ENCODE data around the gene PPP6R2. TPM values are rescaled to one million over a fixed set of nuclear protein-coding genes. Genes with fewer than 3 reads are reported as not detected.

PPP6R2 gene
- total RNA-seq, 1 experiment from 2014 or later: 42.6 TPM

- H3K79me2 ChIP-seq (ENCODE audit: insufficient read depth, low read length): no peaks in the 10 kb centered on the region; the same call in 1 of the 2 replicates
- Mint-ChIP-seq H3K4me3 (no peak overlapping the region), H3K36me3 (ENCODE audit: insufficient read depth in 1 of 3, low read depth in 3 of 3) (peaks cover 2 to 43% (median 15%) of the 10 kb centered on the region in 3 experiments; a peak in 5 of 7 replicates), H3K27me3 (ENCODE audit: low read depth) (no peaks in the 10 kb centered on the region), H3K9me3 (no peaks in the 10 kb centered on the region; a peak in 1 of 5 replicates), H3K27ac (no peak overlapping the region), H3K4me1 (peaks cover 13 to 16% of the 10 kb centered on the region in 2 experiments)
- H3K27me3 ChIP-seq (ENCODE audit: insufficient read depth, low read length): no peaks in the 10 kb centered on the region
- no peaks in the 10 kb centered on the region for H3K4me1 ChIP-seq (ENCODE audit: insufficient read depth, low read length)
- H3K18ac ChIP-seq (ENCODE audit: insufficient read length, low read depth, low read length): no peak overlapping the region
- H3K27ac ChIP-seq (ENCODE audit: insufficient read length, low read depth, low read length): no peak overlapping the region
- no peak for DNase-seq
- H2BK12ac ChIP-seq (ENCODE audit: insufficient read length, low read depth, low read length): no peak overlapping the region
- TF ChIP-seq, protein P1, sequence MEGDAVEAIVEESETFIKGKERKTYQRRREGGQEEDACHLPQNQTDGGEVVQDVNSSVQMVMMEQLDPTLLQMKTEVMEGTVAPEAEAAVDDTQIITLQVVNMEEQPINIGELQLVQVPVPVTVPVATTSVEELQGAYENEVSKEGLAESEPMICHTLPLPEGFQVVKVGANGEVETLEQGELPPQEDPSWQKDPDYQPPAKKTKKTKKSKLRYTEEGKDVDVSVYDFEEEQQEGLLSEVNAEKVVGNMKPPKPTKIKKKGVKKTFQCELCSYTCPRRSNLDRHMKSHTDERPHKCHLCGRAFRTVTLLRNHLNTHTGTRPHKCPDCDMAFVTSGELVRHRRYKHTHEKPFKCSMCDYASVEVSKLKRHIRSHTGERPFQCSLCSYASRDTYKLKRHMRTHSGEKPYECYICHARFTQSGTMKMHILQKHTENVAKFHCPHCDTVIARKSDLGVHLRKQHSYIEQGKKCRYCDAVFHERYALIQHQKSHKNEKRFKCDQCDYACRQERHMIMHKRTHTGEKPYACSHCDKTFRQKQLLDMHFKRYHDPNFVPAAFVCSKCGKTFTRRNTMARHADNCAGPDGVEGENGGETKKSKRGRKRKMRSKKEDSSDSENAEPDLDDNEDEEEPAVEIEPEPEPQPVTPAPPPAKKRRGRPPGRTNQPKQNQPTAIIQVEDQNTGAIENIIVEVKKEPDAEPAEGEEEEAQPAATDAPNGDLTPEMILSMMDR (conservative IDR thresholded peaks at IDR 0.05): no peak
- H2AFZ ChIP-seq (ENCODE audit: low read length): no peak overlapping the region
- H4K5ac ChIP-seq (ENCODE audit: insufficient read length, low read depth, low read length): no peak overlapping the region
- H3T11ph ChIP-seq (ENCODE audit: low read length): no peak overlapping the region
- H2BK20ac ChIP-seq (ENCODE audit: low read depth, low read length, poor library complexity, severe bottlenecking): no peak overlapping the region
- H3K9ac ChIP-seq (ENCODE audit: extremely low read depth, insufficient read length, low read length): no peak overlapping the region
- no peaks in the 10 kb centered on the region for H4K20me1 ChIP-seq (ENCODE audit: control insufficient read depth, insufficient read depth, insufficient read length)
- no peak overlapping the region for H3K14ac ChIP-seq (ENCODE audit: insufficient read depth, low read length)
- WGBS (ENCODE audit: extremely low coverage, insufficient read length, low lambda C conversion rate): no CpG with 5 or more reads among the region's 5 CpGs
- H3K56ac ChIP-seq (ENCODE audit: insufficient read length, low read depth, low read length): no peak overlapping the region
- H3K4me2 ChIP-seq (ENCODE audit: insufficient read depth, insufficient read length, low read length): no peak overlapping the region
- no peak overlapping the region for H2BK5ac ChIP-seq (ENCODE audit: insufficient read length, low read length)
- peaks cover 3% of the 10 kb centered on the region for H3K23me2 ChIP-seq (ENCODE audit: insufficient read length, low read depth, low read length, poor library complexity, severe bottlenecking)
- H3K9me3 ChIP-seq (ENCODE audit: control insufficient read depth, low read depth, low read length): no peaks in the 10 kb centered on the region
- H2BK120ac ChIP-seq (ENCODE audit: low read depth, low read length, poor library complexity, severe bottlenecking): no peak overlapping the region
- no peak overlapping the region for H4K91ac ChIP-seq (ENCODE audit: insufficient read length, low read depth, low read length)
- no peak overlapping the region for H4K8ac ChIP-seq (replicated peaks; ENCODE audit: insufficient read length, low read depth, low read length)
- H3K4ac ChIP-seq (ENCODE audit: low read depth, low read length): no peak overlapping the region
- H3K79me1 ChIP-seq (ENCODE audit: insufficient read depth, low read depth, low read length, poor library complexity, severe bottlenecking): peaks cover 2% of the 10 kb centered on the region
- H2AK5ac ChIP-seq (ENCODE audit: insufficient read length, low read length): no peak overlapping the region
- H3K23ac ChIP-seq (ENCODE audit: insufficient read length, low read depth, low read length): no peak overlapping the region
- no peak overlapping the region for H2BK15ac ChIP-seq (ENCODE audit: low read depth, low read length)
Observed at GRCh38 chr22:50400931-50401330, 57.8 kb downstream of the PPP6R2 start.

Data from H9 (cell line).